ENCODE measurements around the gene NR2F6.
A peak's percentile ranks its signal among the peaks of the same experiment; 100 is the strongest.

Gene NR2F6

DNA sequence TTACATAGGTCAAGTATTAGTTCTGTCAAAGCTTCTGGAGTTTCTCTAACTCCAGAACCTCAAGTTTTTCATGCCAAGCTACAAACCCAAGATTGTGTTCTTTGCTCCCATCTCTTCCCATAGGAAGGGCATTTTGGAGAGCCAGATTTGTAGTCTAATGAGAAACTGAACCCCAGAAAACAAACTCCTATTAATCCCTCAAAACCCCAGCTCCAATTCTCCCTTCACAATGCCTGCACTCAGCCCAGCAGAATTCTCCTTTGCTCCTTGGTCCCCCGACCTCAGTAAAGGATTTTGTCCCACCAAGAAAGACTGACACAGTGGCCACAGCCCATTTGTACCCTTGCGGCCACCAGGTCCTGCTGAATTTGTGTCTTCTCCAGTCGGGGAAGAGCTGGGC is 10.4 kb upstream of the NR2F6 start:
- DNase-seq (ENCODE audit: low read depth, low spot score), result no peak
- TF ChIP-seq, protein P1, sequence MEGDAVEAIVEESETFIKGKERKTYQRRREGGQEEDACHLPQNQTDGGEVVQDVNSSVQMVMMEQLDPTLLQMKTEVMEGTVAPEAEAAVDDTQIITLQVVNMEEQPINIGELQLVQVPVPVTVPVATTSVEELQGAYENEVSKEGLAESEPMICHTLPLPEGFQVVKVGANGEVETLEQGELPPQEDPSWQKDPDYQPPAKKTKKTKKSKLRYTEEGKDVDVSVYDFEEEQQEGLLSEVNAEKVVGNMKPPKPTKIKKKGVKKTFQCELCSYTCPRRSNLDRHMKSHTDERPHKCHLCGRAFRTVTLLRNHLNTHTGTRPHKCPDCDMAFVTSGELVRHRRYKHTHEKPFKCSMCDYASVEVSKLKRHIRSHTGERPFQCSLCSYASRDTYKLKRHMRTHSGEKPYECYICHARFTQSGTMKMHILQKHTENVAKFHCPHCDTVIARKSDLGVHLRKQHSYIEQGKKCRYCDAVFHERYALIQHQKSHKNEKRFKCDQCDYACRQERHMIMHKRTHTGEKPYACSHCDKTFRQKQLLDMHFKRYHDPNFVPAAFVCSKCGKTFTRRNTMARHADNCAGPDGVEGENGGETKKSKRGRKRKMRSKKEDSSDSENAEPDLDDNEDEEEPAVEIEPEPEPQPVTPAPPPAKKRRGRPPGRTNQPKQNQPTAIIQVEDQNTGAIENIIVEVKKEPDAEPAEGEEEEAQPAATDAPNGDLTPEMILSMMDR (IDR thresholded peaks at IDR 0.05; ENCODE audit: low read depth, low read length), result no peak
- in situ Hi-C loops (cut with HindIII; ENCODE audit: low sequenced_read_pairs), result no loop called here
- H3K4me3 ChIP-seq (ENCODE audit: low read depth, low read length), result no peak overlapping the region

DNA sequence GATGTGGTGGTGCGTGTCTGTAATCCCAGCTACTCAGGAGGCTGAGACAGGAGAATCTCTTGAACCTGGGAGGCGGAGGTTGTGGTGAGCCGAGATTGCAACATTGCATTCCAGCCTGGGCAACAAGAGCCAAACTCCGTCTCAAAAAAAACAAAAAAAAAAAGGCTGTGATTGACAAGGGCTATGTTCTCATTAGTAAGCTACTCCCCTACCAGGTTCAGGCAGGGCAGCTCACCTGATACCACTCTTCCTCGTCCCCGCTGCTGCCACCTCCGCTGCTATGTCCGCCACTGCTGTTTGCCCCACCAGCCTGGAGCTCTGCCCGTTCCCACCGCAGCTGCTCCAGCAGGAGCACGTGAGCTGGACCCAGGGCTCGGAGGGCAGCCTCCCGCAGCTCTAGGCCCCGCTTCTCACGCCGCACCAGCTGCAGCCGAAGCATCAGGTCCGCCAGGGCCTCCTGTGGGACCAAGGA is 9.5 kb upstream of the NR2F6 start:
- TF ChIP-seq, protein P1 (IDR thresholded peaks at IDR 0.05; ENCODE audit: low read depth, low read length), result no peak
- in situ Hi-C loops (cut with HindIII; ENCODE audit: low sequenced_read_pairs), result no loop called here
- no peak for DNase-seq (ENCODE audit: low read depth, low spot score)
- no peak overlapping the region for H3K4me3 ChIP-seq (ENCODE audit: low read depth, low read length)

DNA sequence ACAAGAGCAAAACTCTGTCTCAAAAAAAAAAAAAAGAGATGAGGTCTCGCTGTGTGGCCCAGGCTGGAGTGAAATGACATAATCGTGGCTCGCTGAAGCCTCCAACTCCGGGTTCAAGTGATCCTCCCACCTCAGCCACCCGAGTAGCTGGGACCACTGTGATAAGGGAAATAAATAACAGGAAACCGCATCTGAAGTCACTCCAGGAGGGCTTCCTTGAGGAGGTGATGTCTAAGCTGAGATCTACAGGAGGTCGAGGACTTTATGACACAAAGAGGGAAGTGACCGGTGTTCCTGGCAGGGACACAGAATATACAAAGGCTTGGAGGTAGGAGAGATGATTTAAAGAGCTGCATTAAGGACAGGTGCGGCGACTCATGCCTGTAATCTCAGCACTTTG is 8.9 kb upstream of the NR2F6 start:
- TF ChIP-seq, protein P1 (IDR thresholded peaks at IDR 0.05; ENCODE audit: low read depth, low read length), result no peak
- no peak for DNase-seq (ENCODE audit: low read depth, low spot score)

DNA sequence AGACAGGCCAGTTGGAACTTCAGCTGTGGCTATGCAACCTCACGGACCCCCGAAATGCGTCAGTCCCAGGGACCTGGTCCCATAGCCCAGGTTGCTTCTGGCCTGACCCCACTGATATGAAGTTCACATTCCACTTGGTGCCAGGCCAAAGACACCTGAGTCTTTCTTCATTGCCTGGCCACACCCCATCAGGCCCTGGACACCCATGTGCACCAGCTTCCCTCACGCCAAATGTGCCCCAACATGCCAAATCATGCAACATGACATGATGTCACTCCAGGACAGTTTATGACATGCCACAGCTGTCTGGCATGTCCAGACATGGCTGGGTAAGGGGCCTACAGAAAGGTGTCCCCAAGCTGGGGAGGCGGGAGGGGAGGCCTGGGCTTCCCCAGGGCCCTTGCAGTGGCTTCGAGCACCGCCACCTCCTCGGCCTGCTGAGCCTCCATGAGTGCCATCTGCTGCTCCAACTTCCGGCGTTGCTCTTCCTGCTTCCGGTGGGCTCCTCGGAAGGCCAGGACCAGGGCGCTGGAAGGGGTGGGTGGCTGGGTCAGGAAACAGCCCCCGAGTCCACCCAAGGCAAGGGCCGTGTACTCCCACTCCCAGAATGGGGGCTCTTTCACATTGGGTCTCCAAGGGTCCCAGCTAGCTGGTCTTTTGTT is 4.3 kb upstream of the NR2F6 start:
- in situ Hi-C loops (cut with HindIII; ENCODE audit: low sequenced_read_pairs), result no loop called here
- TF ChIP-seq, protein P1 (IDR thresholded peaks at IDR 0.05; ENCODE audit: low read depth, low read length), result no peak
- DNase-seq (ENCODE audit: low read depth, low spot score), result no peak
- H3K4me3 ChIP-seq (ENCODE audit: low read depth, low read length), result no peak overlapping the region

More for the DNA sequence above, 8.9 kb upstream of the NR2F6 start:
- H3K4me3 ChIP-seq (ENCODE audit: low read depth, low read length), result no peak overlapping the region
- in situ Hi-C loops (cut with HindIII; ENCODE audit: low sequenced_read_pairs), result no loop called here

DNA sequence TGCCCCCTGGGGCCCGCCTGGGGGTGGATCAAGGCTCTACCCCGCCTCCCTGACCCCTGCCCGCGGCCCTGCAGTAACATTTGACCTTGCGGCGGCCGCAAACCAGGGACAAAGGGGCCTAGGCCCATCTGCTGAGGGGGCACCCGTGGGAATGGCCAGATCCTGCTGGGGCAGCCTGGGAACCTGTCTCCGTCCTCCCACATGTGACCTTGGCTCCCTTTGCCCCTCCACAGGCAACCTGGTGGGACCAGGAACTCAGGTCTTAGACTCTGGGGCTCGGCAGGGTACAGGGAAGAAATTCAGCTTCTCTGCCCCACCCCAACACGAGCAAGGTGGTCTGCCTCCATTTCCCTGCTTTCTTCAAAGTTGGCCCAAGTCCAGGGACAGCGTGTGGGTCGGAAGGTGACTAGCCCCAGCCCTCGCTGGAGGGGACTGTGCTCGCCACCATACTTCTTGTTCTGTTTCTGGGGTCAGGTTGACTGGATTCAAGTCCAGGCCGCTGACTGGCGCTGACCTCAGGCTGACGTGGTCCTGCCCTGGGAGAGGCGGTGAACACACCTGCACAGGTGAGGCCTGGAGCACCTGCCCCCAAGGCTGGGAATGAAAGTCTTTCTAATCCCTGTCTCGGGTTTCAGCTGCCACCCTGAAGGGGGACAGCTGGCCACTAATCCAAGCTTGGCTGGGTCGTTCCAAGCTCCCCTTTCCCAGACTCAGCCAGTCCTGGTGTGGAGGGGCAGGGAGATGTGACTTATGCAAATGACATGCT is 2.5 kb upstream of the NR2F6 start:
- DNase-seq (ENCODE audit: low read depth, low spot score), result no peak
- no peak overlapping the region for H3K4me3 ChIP-seq (ENCODE audit: low read depth, low read length)
- TF ChIP-seq, protein P1 (IDR thresholded peaks at IDR 0.05; ENCODE audit: low read depth, low read length), result no peak
- in situ Hi-C loops (cut with HindIII; ENCODE audit: low sequenced_read_pairs), result no loop called here

DNA sequence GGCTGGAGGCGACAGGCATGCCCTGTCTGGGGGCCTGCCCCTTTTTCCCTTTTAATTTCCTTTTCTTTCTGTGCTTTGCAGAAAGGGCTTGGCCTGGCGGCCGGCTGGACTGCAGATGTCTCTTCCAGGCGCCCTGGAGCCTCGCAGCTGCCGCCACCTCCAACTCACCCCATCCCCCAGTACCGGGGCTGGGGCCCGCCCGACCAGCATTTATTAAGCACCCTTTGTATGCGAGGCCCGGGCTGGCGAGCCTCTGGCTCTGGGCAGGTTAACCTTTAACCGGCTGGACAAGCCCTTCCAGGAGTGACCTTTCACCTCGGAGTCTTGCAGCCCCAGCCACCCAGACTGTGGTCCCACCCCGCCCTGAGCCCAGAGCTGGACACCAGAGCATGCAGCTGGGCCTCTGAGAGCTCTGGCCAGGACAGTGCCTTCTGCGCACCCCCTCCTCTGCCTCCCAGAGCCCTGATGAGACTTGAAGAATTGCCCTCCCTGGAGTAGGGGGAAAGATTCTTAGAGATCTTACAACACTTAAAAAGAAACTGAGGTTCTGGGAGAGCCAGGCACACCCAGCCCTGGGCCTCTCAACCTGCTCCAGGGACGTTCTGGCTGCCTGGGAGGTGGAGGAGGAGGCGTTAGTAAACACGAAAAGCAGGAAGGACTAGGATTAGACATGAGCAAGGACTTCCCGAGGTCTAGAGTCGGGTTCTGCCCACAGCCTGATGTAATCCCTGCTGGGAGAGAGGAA is 1.1 kb upstream of the NR2F6 start:
- no peak overlapping the region for H3K4me3 ChIP-seq (ENCODE audit: low read depth, low read length)
- peak; percentile 43 for DNase-seq (ENCODE audit: low read depth, low spot score)
- TF ChIP-seq, protein P1 (IDR thresholded peaks at IDR 0.05; ENCODE audit: low read depth, low read length), result no peak
- in situ Hi-C loops (cut with HindIII; ENCODE audit: low sequenced_read_pairs), result no loop called here
